Loucy (cell line): ENCODE results near the gene DESI2.

Experiments used
- EZH2phosphoT487 ChIP-seq: fragments of 200-600 bp; IDR thresholded peaks from 2 replicates; pipeline ENCODE4 v1.6.1; 2018; ENCODE audit warnings: antibody characterized with exemption, mild to moderate bottlenecking, moderate library complexity, borderline replicate concordance
- TF ChIP-seq, protein P1 (sequence below): fragments of 200-600 bp; sonication (generic); conservative IDR thresholded peaks from 2 replicates; pipeline ENCODE4 v1.5.1; 2014; ENCODE audit warnings: mild to moderate bottlenecking, antibody characterized with exemption, low read length

DNA sequence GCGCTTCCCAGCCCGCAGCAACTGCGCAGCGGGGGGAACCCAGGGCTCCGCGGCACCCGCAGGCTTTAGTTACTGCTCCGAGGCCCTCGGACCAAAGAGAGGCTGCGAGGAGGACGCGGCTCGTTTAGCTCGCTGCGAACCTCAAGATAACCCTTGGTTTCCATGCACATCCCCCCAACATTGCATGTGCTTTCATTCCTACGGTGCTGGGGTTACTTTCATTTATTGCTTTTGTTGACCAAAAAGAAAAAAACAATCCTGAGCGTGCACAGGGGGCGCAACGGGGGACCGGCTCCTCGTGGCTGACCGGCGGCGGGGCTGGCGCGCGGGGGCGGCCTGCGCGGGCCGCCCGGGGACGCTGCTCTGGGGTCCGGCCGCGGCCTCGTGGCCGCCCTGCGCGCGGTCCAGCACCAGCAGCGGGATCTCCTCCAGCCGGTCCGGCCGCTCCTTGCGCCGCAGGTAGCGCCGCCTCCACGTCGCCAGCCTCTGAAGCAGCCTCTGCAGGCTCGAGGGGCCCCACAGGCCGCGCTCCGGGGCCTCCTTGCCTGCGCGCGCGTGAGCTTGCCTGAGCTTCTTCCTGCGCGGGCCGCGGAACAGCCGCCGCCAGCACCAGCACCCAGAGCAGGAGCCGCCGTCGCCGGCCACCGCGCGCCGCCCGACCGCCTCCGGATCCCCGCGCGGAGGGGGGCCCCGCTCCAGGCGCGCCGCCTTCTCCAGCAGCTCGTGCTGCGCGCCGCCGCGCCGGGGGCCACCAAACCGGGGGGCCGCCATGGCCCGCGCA, 77.4 kb downstream of the DESI2 start:
- TF ChIP-seq EZH2phosphoT487 = no peak
- TF ChIP-seq, protein P1, sequence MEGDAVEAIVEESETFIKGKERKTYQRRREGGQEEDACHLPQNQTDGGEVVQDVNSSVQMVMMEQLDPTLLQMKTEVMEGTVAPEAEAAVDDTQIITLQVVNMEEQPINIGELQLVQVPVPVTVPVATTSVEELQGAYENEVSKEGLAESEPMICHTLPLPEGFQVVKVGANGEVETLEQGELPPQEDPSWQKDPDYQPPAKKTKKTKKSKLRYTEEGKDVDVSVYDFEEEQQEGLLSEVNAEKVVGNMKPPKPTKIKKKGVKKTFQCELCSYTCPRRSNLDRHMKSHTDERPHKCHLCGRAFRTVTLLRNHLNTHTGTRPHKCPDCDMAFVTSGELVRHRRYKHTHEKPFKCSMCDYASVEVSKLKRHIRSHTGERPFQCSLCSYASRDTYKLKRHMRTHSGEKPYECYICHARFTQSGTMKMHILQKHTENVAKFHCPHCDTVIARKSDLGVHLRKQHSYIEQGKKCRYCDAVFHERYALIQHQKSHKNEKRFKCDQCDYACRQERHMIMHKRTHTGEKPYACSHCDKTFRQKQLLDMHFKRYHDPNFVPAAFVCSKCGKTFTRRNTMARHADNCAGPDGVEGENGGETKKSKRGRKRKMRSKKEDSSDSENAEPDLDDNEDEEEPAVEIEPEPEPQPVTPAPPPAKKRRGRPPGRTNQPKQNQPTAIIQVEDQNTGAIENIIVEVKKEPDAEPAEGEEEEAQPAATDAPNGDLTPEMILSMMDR = no peak
